Epidermal melanocyte (primary cell): ENCODE results near the gene PRIM2.
"Not testable (repeated sequence)": the region's sequence is repeated elsewhere in the genome, so short reads cannot be mapped to it uniquely, and the experiment has no call there.

Source experiments
- DNase-seq: peaks from one replicate; pipeline ENCODE4 v3.0.0; 2011; ENCODE audit warnings: low spot score; ENCODE audit not compliant: insufficient read length

Gene PRIM2

GRCh38 chr6:57579489-57579888 is 262.1 kb downstream of the PRIM2 start:
- DNase-seq, result not testable (repeated sequence)

- DNase-seq, result not testable (repeated sequence)
Observed at GRCh38 chr6:57581586-57581985, 264.2 kb downstream of the PRIM2 start.

GRCh38 chr6:57601105-57601504 is 283.7 kb downstream of the PRIM2 start:
- not testable (repeated sequence) for DNase-seq

GRCh38 chr6:57605303-57605702 is 287.9 kb downstream of the PRIM2 start:
- DNase-seq, result not testable (repeated sequence)

- DNase-seq, result not testable (repeated sequence)
Observed at GRCh38 chr6:57606331-57606730, 288.9 kb downstream of the PRIM2 start.

GRCh38 chr6:57610612-57611011 is 293.2 kb downstream of the PRIM2 start:
- not testable (repeated sequence) for DNase-seq

- not testable (repeated sequence) for DNase-seq
Observed at GRCh38 chr6:57618959-57619358, 301.5 kb downstream of the PRIM2 start.

- not testable (repeated sequence) for DNase-seq
Observed at GRCh38 chr6:57631773-57632172, 314.3 kb downstream of the PRIM2 start.

- DNase-seq, result not testable (repeated sequence)
Observed at GRCh38 chr6:57658526-57658925, 341.1 kb downstream of the PRIM2 start.

- not testable (repeated sequence) for DNase-seq
Observed at GRCh38 chr6:57659794-57660193, 342.4 kb downstream of the PRIM2 start.

- not testable (repeated sequence) for DNase-seq
Observed at GRCh38 chr6:57660940-57661339, 343.5 kb downstream of the PRIM2 start.

- DNase-seq, result not testable (repeated sequence)
Observed at GRCh38 chr6:57668108-57668507, 350.7 kb downstream of the PRIM2 start.

GRCh38 chr6:57671237-57671636 is 353.8 kb downstream of the PRIM2 start:
- not testable (repeated sequence) for DNase-seq

GRCh38 chr6:57671937-57672627 is 354.7 kb downstream of the PRIM2 start:
- not testable (repeated sequence) for DNase-seq

GRCh38 chr6:57673281-57673680 is 355.9 kb downstream of the PRIM2 start:
- DNase-seq, result not testable (repeated sequence)

GRCh38 chr6:57675386-57675785 is 358.0 kb downstream of the PRIM2 start:
- not testable (repeated sequence) for DNase-seq

- DNase-seq, result not testable (repeated sequence)
Observed at GRCh38 chr6:57696382-57696781, 379.0 kb downstream of the PRIM2 start.
